HG02870 (cell line): ENCODE data around the gene IFNA8.
"Not testable (repeated sequence)": the region's sequence is repeated elsewhere in the genome, so short reads cannot be mapped to it uniquely, and the experiment has no call there.

Experiments used
- ATAC-seq: cut with Tn5 transposase; IDR thresholded peaks from one replicate; pipeline ENCODE4 v1.9.1; 2021; ENCODE audit warnings: mild to moderate bottlenecking, moderate library complexity; ENCODE audit not compliant: unreplicated experiment

Gene IFNA8

GRCh38 chr9:21415493-21416267 is 6.8 kb downstream of the IFNA8 start:
- no peak for ATAC-seq

GRCh38 chr9:21428235-21428634 is 19.3 kb downstream of the IFNA8 start:
- ATAC-seq = no peak

- no peak for ATAC-seq
Observed at GRCh38 chr9:21429191-21429590, 20.3 kb downstream of the IFNA8 start.

- peak; percentile 46 for ATAC-seq
Observed at GRCh38 chr9:21432672-21433425, 23.9 kb downstream of the IFNA8 start.

- ATAC-seq = no peak
Observed at GRCh38 chr9:21434202-21435014, 25.5 kb downstream of the IFNA8 start.

- not testable (repeated sequence) for ATAC-seq
Observed at GRCh38 chr9:21435015-21435383, 26.1 kb downstream of the IFNA8 start.

- ATAC-seq = no peak
Observed at GRCh38 chr9:21440139-21440538, 31.2 kb downstream of the IFNA8 start, which contains the start of gene IFNA1. IFNA1 (plus strand) TSS chr9:21440439; CDS start chr9:21440508, 69 bp downstream.

- ATAC-seq = peak; percentile 73
Observed at GRCh38 chr9:21443849-21444625, 35.1 kb downstream of the IFNA8 start.

GRCh38 chr9:21449312-21449711 is 40.4 kb downstream of the IFNA8 start:
- not testable (repeated sequence) for ATAC-seq

- ATAC-seq = no peak
Observed at GRCh38 chr9:21450733-21451394, 41.9 kb downstream of the IFNA8 start.

GRCh38 chr9:21452681-21453080 is 43.8 kb downstream of the IFNA8 start:
- ATAC-seq = no peak

GRCh38 chr9:21454149-21454548 is 45.2 kb downstream of the IFNA8 start:
- ATAC-seq = no peak

GRCh38 chr9:21455320-21455719 is 46.4 kb downstream of the IFNA8 start:
- ATAC-seq = peak; percentile 83
